SHP77 treated with DMSO at 0.1 percent for 48 hours (cell line): ENCODE results near the gene DDX50.
"Not testable (repeated sequence)": the region's sequence is repeated elsewhere in the genome, so short reads cannot be mapped to it uniquely, and the experiment has no call there.

ENCODE experiments used
- DNase-seq: peaks from one replicate; lab custom pipeline; 2025; lab: John Stamatoyannopoulos, UW

The DDX50 gene, protein sequence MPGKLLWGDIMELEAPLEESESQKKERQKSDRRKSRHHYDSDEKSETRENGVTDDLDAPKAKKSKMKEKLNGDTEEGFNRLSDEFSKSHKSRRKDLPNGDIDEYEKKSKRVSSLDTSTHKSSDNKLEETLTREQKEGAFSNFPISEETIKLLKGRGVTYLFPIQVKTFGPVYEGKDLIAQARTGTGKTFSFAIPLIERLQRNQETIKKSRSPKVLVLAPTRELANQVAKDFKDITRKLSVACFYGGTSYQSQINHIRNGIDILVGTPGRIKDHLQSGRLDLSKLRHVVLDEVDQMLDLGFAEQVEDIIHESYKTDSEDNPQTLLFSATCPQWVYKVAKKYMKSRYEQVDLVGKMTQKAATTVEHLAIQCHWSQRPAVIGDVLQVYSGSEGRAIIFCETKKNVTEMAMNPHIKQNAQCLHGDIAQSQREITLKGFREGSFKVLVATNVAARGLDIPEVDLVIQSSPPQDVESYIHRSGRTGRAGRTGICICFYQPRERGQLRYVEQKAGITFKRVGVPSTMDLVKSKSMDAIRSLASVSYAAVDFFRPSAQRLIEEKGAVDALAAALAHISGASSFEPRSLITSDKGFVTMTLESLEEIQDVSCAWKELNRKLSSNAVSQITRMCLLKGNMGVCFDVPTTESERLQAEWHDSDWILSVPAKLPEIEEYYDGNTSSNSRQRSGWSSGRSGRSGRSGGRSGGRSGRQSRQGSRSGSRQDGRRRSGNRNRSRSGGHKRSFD

DNA sequence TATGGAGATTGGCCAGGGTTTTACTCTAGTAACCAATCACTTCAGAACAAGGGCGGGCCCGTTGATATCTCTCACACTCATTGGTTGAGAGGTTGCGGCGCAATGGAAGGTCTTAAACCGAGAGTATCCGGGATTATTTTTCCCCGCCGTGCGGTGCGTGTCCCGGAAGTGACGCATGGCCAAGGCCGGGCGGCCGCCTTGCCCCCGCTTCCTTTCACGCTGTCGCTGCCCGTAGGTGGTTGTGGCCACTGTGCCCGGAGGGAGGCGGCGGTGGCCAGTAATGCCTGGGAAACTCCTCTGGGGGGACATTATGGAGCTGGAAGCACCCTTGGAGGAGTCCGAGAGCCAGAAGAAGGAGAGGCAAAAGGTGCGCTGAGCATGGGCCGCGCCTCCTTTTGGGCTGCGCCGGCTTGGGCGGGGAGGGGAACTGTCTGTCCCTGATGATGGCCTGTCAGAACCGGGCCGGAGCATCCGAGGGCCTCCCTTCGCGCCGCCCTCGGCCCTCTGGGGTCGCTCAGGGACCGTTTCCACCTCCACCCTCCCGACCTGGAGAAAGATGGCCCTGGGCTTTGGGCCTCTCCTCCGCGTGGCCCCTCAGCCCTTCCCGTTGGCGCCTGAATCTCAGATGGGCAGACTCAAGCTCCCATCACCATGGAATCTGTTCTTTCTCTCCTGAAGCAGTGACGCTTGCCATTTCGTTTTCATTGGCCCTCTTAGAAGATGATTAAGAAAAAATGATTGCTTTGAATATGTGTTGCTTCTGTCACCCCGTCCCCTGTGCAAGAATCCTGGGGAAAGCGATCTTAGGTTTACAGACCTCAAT lies at the start of gene DDX50:
Gene DDX50 (plus strand): TSS at position 211 of the 823 bp plus-strand sequence. CDS start 70 bp downstream, at position 281.
- peak; percentile 92 for DNase-seq

DNA sequence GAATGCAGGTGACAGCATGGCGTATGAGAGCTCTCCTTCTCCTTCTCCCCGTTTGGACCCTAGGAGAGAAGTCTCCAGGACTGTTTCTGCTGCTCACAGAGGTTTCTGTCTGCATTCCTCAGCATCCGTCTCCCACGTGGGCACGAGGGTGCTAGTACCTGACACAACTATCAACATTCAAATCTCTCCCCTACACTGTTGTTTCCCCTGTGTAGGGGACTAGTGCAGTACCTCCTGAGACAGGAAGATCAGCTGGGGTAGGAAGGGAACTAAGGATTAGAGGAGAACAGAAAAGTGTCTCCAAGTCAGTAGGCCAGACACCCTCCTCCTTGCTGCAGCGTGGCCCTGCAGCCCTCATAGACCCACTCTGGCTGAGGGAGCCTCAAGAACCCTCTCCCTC lies 44.8 kb upstream of the DDX50 start:
- DNase-seq = no peak

DNA sequence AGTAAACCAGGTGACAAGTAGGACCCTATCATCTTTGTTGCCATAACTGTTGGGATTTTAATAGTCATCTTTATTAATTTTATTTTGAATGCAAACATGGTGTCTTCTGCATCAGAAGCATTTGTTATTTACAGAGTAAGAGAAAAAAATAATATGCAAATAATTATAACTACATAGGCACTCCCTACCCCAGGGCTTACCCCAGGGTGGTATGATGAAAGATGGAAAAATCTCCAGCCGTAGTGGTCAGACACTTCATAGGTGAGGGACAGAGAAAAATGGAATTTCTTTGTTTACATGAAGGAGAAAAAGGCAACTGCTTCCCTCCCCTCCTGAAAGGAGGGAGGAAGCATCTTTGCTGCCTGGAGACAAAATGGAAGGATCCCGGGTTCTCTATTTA lies 44.1 kb upstream of the DDX50 start:
- no peak for DNase-seq

DNA sequence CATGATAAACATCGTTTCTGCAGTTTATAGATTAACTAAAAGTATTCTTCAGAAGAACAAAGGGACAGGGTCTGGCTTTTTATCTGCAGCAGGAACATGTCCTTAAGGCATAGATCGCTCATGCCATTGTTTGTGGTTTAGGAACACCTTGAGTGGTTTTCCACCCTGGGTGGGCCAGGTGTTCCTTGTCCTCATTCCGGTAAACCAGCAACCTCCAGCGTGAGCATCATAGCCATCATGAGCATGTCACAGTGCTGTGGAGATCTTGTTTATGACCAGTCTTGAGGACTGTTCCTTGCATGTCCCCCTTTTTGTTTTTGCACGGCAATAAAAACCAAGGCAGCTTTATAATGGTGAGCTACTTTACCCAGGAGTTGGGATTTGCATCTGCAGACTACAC lies 39.9 kb upstream of the DDX50 start:
- no peak for DNase-seq

DNA sequence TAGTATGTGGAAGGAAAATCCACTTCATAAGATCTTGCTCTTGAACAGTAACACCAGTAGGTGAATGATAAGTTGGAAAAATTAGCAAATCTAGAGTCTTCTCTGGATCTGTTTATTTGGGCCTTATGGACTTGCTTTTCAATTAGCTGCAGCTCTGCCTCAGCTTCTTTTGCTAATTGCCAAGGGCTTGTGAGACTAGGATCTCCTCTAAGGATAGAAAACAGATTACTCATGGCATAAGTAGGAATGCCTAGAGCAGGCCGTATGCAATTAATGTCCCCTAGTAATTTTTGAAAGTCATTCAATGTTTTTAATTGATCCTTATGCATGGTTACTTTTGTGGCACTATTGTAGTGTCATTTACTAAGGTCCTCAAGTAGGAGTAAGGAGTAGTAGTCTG lies 36.5 kb upstream of the DDX50 start:
- no peak for DNase-seq

DNA sequence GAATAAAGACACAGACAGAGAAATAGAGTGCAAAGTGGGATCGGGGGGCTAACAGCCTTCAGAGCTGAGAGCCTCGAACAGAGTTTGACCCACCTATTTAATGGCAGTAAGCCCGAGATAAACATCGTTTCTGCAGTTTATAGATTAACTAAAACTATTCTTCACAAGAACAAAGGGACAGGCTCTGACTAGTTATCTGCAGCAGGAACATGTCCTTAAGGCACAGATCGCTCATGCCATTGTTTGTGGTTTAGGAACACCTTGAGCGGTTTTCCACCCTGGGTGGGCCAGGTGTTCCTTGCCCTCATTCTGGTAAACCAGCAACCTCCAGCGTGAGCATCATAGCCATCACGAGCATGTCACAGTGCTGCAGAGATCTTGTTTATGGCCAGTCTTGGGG lies 32.9 kb upstream of the DDX50 start:
- DNase-seq = not testable (repeated sequence)

DNA sequence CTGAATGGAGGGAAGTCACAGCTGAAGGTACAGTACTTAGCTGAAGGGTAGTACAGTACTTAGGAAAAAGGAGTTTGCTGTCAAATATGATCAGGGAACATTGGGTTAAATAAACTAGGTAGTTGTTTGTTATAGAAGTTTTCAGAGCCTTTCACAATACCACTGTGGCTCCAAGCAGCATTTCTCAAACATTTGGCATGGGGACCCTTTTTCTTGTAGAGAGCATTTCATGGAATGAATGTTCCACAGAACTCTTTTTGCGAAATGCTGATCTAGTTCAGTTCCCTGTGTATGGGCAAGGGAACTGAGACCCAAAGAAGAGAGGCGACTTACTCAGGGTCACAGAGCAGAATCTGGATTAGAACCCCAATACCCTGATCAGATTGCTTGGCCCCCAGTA lies 31.5 kb upstream of the DDX50 start:
- no peak for DNase-seq

DNA sequence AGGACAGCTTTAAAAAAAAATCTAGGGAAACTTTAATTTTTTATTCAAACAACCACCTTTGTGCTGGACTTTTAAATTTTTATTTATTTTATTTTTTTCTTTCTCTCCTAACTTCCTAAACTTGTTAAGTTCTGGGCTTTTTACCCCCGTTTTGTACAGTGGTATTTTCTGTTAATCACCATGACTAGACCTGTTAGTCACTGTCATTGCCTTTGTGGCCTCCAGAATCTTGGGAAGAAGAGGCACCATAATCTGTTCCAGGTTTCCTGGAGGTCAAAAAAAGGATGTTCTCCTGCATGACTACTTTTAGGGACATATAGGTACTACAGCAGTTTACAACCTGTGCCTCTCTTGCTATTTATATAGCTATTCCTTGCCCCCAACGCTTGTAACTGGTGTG lies 31.1 kb upstream of the DDX50 start:
- no peak for DNase-seq

DNA sequence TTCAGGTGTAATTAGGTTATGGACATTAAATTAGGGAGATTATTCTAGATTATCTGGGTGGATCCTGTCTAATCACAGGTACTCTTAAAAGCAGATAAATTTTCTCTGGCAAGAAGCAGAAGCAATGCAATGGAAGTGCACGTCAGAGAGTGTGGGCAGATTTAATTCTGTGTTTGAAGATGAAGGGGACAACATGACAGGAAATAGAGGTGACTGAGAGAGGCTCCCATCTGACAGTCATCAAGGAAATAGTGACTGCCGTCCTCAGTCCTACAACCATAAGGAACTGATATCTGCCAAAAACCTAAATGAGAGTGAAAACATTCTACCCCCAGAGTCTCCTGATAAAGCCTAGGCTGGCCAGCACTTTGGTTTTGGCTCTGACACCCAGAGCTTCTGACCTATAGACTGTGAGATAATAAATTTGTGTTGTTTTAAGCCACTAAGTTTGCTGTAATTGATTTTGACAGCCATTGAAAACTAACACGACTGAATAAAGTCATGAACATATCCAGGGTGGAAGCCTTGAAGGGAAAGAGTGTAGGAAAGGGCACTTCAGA lies 30.5 kb upstream of the DDX50 start:
- DNase-seq = no peak

DNA sequence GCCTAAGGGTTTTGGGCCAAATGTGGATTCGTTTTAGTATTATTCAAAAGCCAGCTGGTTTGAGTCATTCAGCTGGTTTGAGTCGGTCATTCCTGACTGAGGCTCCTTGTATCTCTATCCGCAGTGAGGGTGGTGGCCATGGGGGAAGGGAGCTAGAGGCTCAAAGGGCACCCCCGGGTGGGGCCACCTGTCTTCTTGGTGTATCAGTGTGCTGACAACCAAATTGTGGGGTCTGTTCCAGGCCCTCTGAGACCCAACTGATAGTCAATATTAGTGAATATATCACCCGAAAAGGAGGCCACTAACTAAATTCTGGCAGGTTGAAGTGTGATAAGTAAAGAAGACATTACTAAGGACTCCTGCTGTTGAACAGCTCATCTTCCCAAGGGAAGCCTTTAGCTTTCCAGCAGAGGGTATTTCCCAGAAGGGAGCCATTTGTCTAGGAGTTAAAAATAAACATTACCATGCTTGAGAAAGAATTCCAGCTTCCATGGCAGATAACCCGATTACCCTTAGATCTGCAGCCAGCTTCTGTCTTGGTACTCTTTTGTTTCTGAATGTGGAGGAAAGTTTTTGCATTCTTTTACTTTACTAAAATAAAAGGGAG lies 29.9 kb upstream of the DDX50 start:
- DNase-seq = no peak

DNA sequence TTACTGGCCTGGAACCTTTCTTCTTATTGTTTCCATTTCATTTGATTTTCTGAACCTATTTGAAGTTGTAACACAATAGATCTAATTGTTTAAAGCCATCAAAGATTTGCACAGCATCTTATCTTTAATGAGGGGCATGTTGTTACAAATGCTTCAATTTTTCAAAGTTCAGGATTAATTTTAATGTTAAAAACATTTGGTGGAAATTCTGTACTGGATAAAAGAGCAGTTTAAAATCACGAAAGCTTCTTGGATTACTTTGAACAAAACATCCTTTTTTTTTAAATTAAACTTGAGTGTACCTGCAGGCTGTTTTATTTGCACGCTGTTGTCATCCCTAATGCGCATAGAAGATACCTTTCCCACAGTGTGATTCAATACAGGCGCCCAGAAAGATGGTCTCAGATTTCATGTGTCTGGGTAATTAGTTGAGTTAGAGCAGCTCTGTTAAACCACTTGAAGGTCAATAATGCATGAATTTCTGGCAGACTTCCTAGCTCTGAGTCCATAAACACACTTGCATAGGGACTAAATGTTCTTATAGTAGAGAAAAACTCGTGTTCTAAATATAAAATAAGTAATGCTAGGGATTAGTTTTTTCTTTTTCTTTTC lies 29.3 kb upstream of the DDX50 start:
- peak; percentile 63 for DNase-seq

DNA sequence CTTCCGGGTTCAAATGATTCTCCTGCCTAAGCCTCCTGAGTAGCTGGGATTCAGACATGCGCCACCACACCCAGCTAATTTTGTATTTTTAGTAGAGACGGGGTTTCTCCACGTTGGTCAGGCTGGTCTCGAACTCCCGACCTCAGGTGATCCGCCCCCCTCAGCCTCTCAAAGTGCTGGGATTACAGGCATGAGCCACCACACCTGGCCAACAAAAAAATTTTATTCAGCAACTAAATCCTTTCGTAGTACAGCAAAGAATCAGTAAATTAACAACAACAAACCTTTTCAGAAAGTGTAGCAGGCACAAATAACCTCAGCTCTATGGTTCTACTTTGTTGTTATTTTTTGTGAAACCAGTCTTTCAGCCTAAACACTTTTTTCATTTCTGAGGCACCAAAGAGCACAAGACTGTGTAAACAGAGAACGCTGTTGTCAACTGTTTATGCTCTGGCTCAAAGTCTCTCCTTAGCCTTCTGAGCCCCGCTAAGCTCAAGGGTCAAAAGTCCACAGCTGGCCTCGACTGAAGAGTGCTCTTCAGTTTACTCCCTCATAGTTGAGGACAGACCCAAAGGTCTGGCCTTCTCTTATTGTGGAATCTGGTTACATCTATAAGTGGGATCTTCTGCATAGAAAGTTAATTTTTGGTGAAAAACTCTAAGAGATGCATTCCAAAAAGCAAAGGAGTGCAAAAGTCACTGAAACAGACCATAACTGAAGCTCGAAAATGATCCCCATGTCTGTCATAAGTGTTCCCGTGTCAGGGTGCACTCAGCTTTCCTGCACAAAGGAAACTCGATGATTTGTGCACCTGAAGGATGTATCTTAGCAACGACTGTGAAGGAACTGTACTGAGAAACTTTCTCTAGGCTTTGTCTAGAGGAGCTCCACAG lies 24.6 kb upstream of the DDX50 start:
- no peak for DNase-seq

DNA sequence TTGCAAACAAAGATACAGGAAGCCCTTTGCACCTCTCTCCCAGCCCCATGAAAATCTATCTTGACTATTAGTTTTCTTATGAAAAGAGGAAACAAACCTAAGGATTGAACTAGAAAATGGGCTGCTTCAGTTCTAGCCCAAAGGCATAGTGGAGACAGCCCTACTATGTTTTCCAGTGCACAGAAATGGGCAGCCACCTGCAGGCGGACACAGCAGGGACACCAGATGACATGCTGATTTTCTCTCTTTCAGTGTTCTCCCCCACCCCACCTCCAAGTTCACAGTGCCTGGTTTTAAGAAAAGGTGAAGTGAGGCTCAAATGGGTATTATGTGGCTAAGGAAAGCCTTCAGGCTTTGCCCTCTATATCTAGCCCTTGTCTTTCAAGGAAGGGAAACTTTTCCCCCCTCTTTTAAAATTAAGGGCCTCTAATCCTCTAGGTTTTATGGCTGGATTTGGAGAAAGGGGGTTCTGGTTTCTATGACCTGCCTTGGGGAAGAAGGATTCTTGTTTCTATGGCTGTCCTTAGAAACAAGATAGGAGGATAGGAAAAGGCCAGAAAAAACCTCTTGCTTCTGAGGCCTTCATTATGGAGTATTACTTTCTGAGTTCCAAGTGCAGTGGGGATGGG lies 23.5 kb upstream of the DDX50 start:
- no peak for DNase-seq

DNA sequence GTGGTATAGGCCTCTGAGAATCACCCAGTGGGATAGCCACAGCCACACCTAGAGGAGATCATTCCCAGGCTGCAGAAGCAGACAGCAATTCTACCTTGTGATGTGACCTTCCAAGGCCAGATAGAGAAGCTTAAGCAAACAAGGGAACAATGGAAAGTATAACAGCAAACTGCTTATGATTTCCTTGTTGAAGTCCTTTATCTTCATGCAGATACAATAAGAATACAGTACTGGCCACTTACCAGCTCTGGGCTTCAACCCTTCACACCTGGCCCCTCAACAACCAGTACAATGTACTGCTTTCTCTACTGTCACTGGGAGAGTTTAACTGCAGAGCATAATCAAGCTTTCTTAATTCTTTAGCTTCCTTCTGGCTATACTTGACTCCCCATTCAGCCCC lies 22.6 kb upstream of the DDX50 start:
- DNase-seq = no peak

DNA sequence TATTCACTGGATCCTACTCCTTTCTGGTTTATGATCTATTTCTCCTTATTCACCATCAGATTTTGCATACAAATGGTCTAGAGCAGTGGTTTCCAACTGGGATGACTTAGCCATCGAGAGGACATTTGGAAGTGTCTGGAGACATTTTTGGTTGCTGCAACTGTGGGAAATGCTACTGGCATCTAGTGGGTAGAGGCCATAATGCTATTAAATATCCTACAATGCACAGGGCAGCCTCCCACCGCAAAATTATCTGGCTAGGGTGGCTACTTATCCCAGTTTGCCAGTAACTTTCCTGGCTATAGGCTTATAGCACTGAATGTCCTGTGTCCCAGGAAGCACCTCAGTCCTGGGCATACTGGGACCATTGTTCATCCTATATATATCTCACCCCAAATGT lies 21.5 kb upstream of the DDX50 start:
- no peak for DNase-seq

DNA sequence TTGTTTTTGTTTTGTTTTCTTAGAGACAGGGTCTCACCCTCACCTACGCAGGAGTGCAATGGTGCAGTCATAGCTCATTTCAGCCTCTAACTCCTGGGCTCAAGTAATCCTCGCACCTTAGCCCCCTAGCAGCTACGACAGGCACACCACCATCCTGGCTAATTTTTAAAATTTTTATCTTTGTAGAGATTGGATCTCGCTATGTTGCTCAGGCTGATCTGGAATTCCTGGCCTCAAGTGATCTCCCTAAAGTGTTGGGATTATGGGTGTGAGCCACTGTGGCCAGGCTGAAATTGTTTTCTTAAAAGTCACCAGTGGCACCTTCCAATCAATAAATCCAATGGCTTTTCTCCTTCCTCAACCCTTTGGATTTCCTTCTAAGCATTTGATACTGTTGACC lies 20.9 kb upstream of the DDX50 start:
- DNase-seq = no peak

DNA sequence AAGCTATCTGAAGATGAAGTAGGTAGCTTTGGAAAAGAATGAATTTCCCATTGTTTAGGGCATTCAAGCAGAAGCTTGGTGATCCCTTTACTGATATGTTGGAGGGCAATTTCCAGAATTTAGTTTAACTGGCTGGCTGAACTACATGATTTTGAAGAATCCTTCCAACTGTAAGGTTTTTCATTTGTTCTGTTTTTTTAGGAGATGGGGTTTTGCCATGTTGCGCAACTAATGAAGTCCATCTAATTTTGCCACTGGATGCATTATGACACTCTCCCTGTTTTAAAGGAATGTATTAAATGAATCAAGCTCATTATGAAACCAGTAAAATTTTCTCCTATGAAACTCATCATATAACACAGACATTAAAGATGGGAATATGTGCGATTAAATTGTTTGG lies 6.1 kb upstream of the DDX50 start:
- no peak for DNase-seq

DNA sequence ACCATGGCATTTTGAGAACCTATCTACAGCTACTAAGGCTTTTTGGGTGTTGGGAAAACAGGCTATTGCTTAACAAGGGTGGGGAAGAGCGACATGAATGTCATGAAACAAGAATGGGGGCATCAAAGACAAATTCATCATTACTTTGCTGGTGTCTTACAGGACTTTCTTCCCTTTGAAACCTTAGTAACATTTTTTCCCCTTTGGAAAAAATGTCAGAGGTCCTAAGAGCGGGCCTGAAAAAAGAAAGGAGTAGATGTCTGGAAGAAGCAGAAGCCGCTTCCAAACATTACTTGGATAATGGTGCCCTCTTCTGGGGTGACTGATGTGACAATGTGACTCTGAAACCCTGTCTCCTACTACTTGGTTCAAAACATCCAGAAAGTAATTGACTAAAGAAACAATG lies 3.8 kb upstream of the DDX50 start:
- DNase-seq = peak; percentile 5

DNA sequence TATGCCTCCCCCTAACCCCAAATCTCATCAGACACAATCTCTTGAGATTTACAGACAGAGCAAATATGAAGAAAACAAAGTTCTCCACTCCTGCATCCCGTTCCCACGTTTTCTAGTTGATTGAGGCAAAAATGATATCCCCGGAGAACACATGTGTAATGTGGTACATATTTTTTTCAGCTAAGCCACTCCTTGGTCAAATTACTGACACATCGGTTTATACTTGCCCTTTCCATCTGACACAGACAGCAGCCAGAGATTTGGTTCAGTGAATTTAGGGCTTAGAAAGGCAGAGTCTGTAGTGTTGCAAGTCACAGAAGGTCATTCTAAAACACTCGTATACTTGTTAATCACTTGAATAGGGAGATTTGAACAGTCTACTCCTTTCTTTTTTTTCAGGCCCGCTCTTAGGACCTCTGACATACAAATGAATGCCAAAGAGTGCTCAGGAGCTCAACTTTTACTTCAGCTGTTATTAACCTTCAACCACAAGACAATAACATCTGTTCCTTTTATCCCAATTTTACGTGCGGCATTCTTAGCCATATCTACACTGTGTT lies 1.8 kb upstream of the DDX50 start:
- no peak for DNase-seq
